HepG2 (cell line): ENCODE measurements around the gene ATP23. TPM values are rescaled to one million over a fixed set of nuclear protein-coding genes. Genes with fewer than 3 reads are reported as not detected.

Experiments used
- ATAC-seq: fragments of 200-7000 bp; cut with Tn5 transposase; 3 replicates; pipeline ENCODE4 v1.9.1; 2020; ENCODE audit warnings: mild to moderate bottlenecking, moderate library complexity
- BruUV-seq: library from RNA; stranded (reverse); fragments of 400-500 nt; replicated peaks from 2 replicates; lab custom pipeline; 2021; lab: Mats Ljungman, UMichigan
- CTCF ChIA-PET: fragments of 300-600 bp; formaldehyde crosslinking; extraction: SDS; loops from one replicate; lab custom pipeline; 2021; ENCODE audit warnings: low total read pairs, inconsistent platforms, low intra/inter-chr PET ratio; lab: Yijun Ruan, JAX
- POLR2A ChIA-PET: fragments of 350-600 bp; sonication (Branson Sonifier 250); formaldehyde crosslinking; loops from one replicate; lab custom pipeline; 2020; ENCODE audit warnings: antibody characterized with exemption, inconsistent platforms; lab: Yijun Ruan, JAX
- DNase-seq: peaks from one replicate; pipeline ENCODE4 v3.0.0-alpha.2; 2015; ENCODE audit warnings: low spot score
- FAIRE-seq: peaks from 3 replicates; lab custom pipeline; 2011; peaks lifted over from hg19 to GRCh38; lab: Jason Lieb, UNC
- H2AFZ ChIP-seq: one replicate; pipeline ENCODE4 v1.6.1; 2011; ENCODE audit warnings: low read length, inconsistent platforms
- H3K27ac ChIP-seq: fragments of 300-600 bp; 3 replicates; pipeline ENCODE4 v1.8.0; 2011; ENCODE audit warnings: mixed run types, mild to moderate bottlenecking, mixed read lengths, low read length, inconsistent platforms; ENCODE audit not compliant: insufficient read depth; ENCODE audit errors: extremely low read length
- H3K27me3 ChIP-seq, 2 experiments: fragments of 200-600 bp in 1 of 2; 2 replicates in 1 of 2; 3 replicates in 1 of 2; pipeline versions ENCODE4 v1.6.0 to v1.8.0; 2011; ENCODE audit warnings: low read length in 2 of 2, mild to moderate bottlenecking in 2 of 2, moderate library complexity in 2 of 2, inconsistent platforms in 1 of 2; ENCODE audit not compliant: insufficient read depth in 2 of 2, control insufficient read depth in 1 of 2
- H3K36me3 ChIP-seq, 2 experiments: fragments of 200-600 bp in 1 of 2; replicated peaks in 1 of 2; 2 replicates in 1 of 2; 3 replicates in 1 of 2; pipeline versions ENCODE4 v1.5.1 to v1.8.0; 2011; ENCODE audit warnings: low read length in 2 of 2, inconsistent platforms in 1 of 2; ENCODE audit not compliant: insufficient read depth in 2 of 2, control insufficient read depth in 1 of 2
- H3K4me1 ChIP-seq: 2 replicates; pipeline ENCODE4 v1.5.1; 2012; ENCODE audit warnings: low read length, inconsistent platforms; ENCODE audit not compliant: insufficient read depth
- H3K4me2 ChIP-seq: 2 replicates; pipeline ENCODE4 v1.6.0; 2011; ENCODE audit warnings: low read depth, low read length, inconsistent platforms
- H3K4me3 ChIP-seq, 3 experiments: fragments of 200-600 bp in 1 of 3; sonication (generic), shearing (Covaris generic) in 1 of 3; replicated peaks in 1 of 3; 2 replicates each; pipeline ENCODE4 v1.5.1; 2011 to 2016; ENCODE audit warnings: low read length in 3 of 3, inconsistent platforms in 2 of 3, low read depth in 2 of 3, mild to moderate bottlenecking in 2 of 3, control low read depth in 1 of 3, mixed read lengths in 1 of 3; ENCODE audit not compliant: insufficient read depth in 1 of 3
- H3K79me2 ChIP-seq: one replicate; pipeline ENCODE4 v1.6.1; 2011; ENCODE audit warnings: low read length, inconsistent platforms; ENCODE audit not compliant: insufficient read depth
- H3K9ac ChIP-seq: 2 replicates; pipeline ENCODE4 v1.6.0; 2011; ENCODE audit warnings: mild to moderate bottlenecking, low read depth, low read length, inconsistent platforms; ENCODE audit not compliant: insufficient read depth
- H3K9me3 ChIP-seq: 2 replicates; pipeline ENCODE4 v1.5.1; 2012; ENCODE audit warnings: mild to moderate bottlenecking, low read length
- H4K20me1 ChIP-seq: 2 replicates; pipeline ENCODE4 v1.6.0; 2011; ENCODE audit warnings: inconsistent platforms, mild to moderate bottlenecking, low read length, moderate library complexity; ENCODE audit not compliant: insufficient read depth
- FOSL2 ChIP-seq: sonication (generic); formaldehyde crosslinking; IDR thresholded peaks from 2 replicates; pipeline ENCODE4 v1.4.0; 2020; ENCODE audit warnings: missing genetic modification reagents
- HMGXB3 ChIP-seq: sonication (generic); formaldehyde crosslinking; IDR thresholded peaks from 2 replicates; pipeline ENCODE4 v1.4.0; 2020; ENCODE audit warnings: missing genetic modification reagents, borderline replicate concordance
- KAT8 ChIP-seq: IDR thresholded peaks from 2 replicates; pipeline ENCODE4 v1.6.1; 2016; ENCODE audit warnings: missing genetic modification reagents, missing compliant biosample characterization
- POGZ ChIP-seq: sonication (generic); formaldehyde crosslinking; IDR thresholded peaks from 2 replicates; pipeline ENCODE4 v1.4.0; 2020; ENCODE audit warnings: mild to moderate bottlenecking, missing genetic modification reagents
- RBAK ChIP-seq: sonication (generic); formaldehyde crosslinking; IDR thresholded peaks from 2 replicates; pipeline ENCODE4 v1.5.1; 2020; ENCODE audit warnings: mild to moderate bottlenecking, missing genetic modification reagents
- THAP11 ChIP-seq: IDR thresholded peaks from 2 replicates; pipeline ENCODE4 v1.6.1; 2016; ENCODE audit warnings: missing biosample characterization, missing genetic modification reagents
- ZNF160 ChIP-seq: sonication (generic); formaldehyde crosslinking; IDR thresholded peaks from 2 replicates; pipeline ENCODE4 v1.8.0; 2022; ENCODE audit warnings: mild to moderate bottlenecking, inconsistent platforms, missing genetic modification reagents
- ZNF275 ChIP-seq: sonication (generic); formaldehyde crosslinking; IDR thresholded peaks from 2 replicates; pipeline ENCODE4 v1.8.0; 2022; ENCODE audit warnings: missing genetic modification reagents, mild to moderate bottlenecking, inconsistent platforms, borderline replicate concordance
- ZNF354B ChIP-seq: sonication (generic); formaldehyde crosslinking; IDR thresholded peaks from 2 replicates; pipeline ENCODE4 v1.8.0; 2022; ENCODE audit warnings: mild to moderate bottlenecking, missing genetic modification reagents
- ZNF546 ChIP-seq: sonication (generic); formaldehyde crosslinking; conservative IDR thresholded peaks from 2 replicates; pipeline ENCODE4 v1.8.1; 2023; ENCODE audit warnings: mild to moderate bottlenecking, missing genetic modification reagents
- ZNF792 ChIP-seq: IDR thresholded peaks from 2 replicates; pipeline ENCODE4 v1.6.1; 2016
- in situ Hi-C: cut with HindIII; loops from 2 replicates; pipeline ENCODE4 v1.10.0; 2017; ENCODE audit warnings: low pct_unique_long_range_greater_than_20kb; ENCODE audit not compliant: extremely low pct_ligation_motif_present
- intact Hi-C: fragments of 100-400 bp; cut with micrococcal nuclease; formaldehyde crosslinking; loops from one replicate; pipeline ENCODE4 v1.10.0; 2022; ENCODE audit not compliant: unreplicated experiment
- polyA plus RNA-seq, 8 experiments: library from polyadenylated mRNA; depleted of rRNA in 3 of 8; stranded (reverse) in 7 of 8; unstranded in 1 of 8; fragments of >200 nt; fragmentation: Illumina TruSeq in 4 of 8; extraction: Trizol in 4 of 8; gene quantifications; 2 replicates each; pipeline versions ENCODE4 v1.2.1 to v1.2.3, GENCODE V29; 2011 to 2016; ENCODE audit warnings: low read depth in 4 of 8, missing spikeins in 1 of 8, mixed read lengths in 1 of 8; ENCODE audit not compliant: insufficient read depth in 1 of 8
- total RNA-seq, 5 experiments: library from RNA; depleted of rRNA; stranded (reverse); fragments of >200 nt; fragmentation: Illumina TruSeq; extraction: Trizol; gene quantifications; 2 replicates each; pipeline ENCODE4 v1.2.3, GENCODE V29; 2016; ENCODE audit warnings: low read depth in 1 of 5

Gene ATP23
- total and polyA plus RNA-seq, 2 of the 13 experiments (the other 11 are each of a cell fraction or from before 2014, with no cell fraction given), result 12.1 to 14.7 TPM

- TF ChIP-seq HMGXB3 (CRISPR knock-in tag), result 0 out of 2 replicates have a peak, but pooled peaks have one; percentile 60
- TF ChIP-seq FOSL2 (CRISPR knock-in tag), result peak; percentile 83
- TF ChIP-seq ZNF546 (CRISPR knock-in tag), result no peak
- TF ChIP-seq THAP11 (CRISPR knock-in tag), result 0 out of 2 replicates have a peak, but pooled peaks have one; percentile 39
- no peak for TF ChIP-seq RBAK (CRISPR knock-in tag)
- peak; percentile 35; the same call in 1 of the 2 replicates for TF ChIP-seq POGZ (CRISPR knock-in tag)
- peak; percentile 58; the same call in 1 of the 2 replicates for TF ChIP-seq KAT8 (CRISPR knock-in tag)
- TF ChIP-seq, all 625 proteins: peak for 23
Measured at GRCh38 chr12:57965766-57966165, 24.4 kb downstream of the ATP23 start (continued).

GRCh38 chr12:57966536-57966935 lies 25.2 kb downstream of the ATP23 start:
- H3K4me2 ChIP-seq, result peak overlapping the region; percentile 74
- no peaks in the 10 kb centered on the region for H3K36me3 ChIP-seq
- BruUV-seq, result no TSS peak
- no peaks in the 10 kb centered on the region for H4K20me1 ChIP-seq
- FAIRE-seq, result no peak
- intact Hi-C loops, result no loop called here
- no peaks in the 10 kb centered on the region for H3K9me3 ChIP-seq
- H3K4me1 ChIP-seq, result peaks cover 17% of the 10 kb centered on the region; the same call in 1 of the 2 replicates
- no peak overlapping the region for H2AFZ ChIP-seq
- ATAC-seq, result no peak
- H3K79me2 ChIP-seq, result no peaks in the 10 kb centered on the region
- no peak overlapping the region for H3K27ac ChIP-seq
- POLR2A ChIA-PET, result interaction anchor here (1.2 kb wide), 1 partner anchor 25 kb away, joined by 8 read pairs; the partner anchor contains the start of gene ATP23
- no peaks in the 10 kb centered on the region for H3K27me3 ChIP-seq
- CTCF ChIA-PET, result no interaction called here
- no peak for DNase-seq
- in situ Hi-C loops, result no loop called here
- no peak overlapping the region for H3K4me3 ChIP-seq
- TF ChIP-seq ZNF792 (CRISPR knock-in tag) (no peak), ZNF354B (no peak), ZNF275 (CRISPR knock-in tag) (no peak), ZNF160 (CRISPR knock-in tag) (peak; percentile 44; the same call in 1 of the 2 replicates)
- H3K9ac ChIP-seq, result no peak overlapping the region
